HG03175 (cell line): ENCODE data around the gene INPP1.
"Not testable (repeated sequence)": the region's sequence is repeated elsewhere in the genome, so short reads cannot be mapped to it uniquely, and the experiment has no call there.

Experiments
- ATAC-seq: cut with Tn5 transposase; IDR thresholded peaks from one replicate; pipeline ENCODE4 v1.9.1; 2021; ENCODE audit warnings: mild to moderate bottlenecking, moderate library complexity; ENCODE audit not compliant: unreplicated experiment

INPP1 gene

GRCh38 chr2:190343536-190344275, at the start of gene INPP1:
TSS of gene INPP1 (plus strand) at chr2:190343589. CDS start at chr2:190360103, 16,514 bp downstream.
- peak; percentile 57 for ATAC-seq

GRCh38 chr2:190297880-190298279, 45.5 kb upstream of the INPP1 start:
- ATAC-seq, result not testable (repeated sequence)

- ATAC-seq, result no peak
These were observed 42.4 kb upstream of the INPP1 start for GRCh38 chr2:190301032-190301431.

- ATAC-seq, result no peak
These were observed 41.3 kb upstream of the INPP1 start for GRCh38 chr2:190302052-190302451.

GRCh38 chr2:190303647-190304046, 39.7 kb upstream of the INPP1 start:
- no peak for ATAC-seq

GRCh38 chr2:190304404-190304803, 39.0 kb upstream of the INPP1 start:
- no peak for ATAC-seq

- ATAC-seq, result no peak
These were observed 35.4 kb upstream of the INPP1 start for GRCh38 chr2:190308031-190308430.

GRCh38 chr2:190311893-190312634, 31.3 kb upstream of the INPP1 start:
- no peak for ATAC-seq

- ATAC-seq, result not testable (repeated sequence)
These were observed 30.8 kb upstream of the INPP1 start for GRCh38 chr2:190312635-190313025.

GRCh38 chr2:190313880-190314279, 29.5 kb upstream of the INPP1 start:
- ATAC-seq, result no peak

- ATAC-seq, result no peak
These were observed 28.1 kb upstream of the INPP1 start for GRCh38 chr2:190315273-190315672.

GRCh38 chr2:190318514-190318913, 24.9 kb upstream of the INPP1 start:
- no peak for ATAC-seq

- ATAC-seq, result peak; percentile 34
These were observed 24.3 kb upstream of the INPP1 start for GRCh38 chr2:190318931-190319554.

- peak; percentile 94 for ATAC-seq
These were observed 23.6 kb upstream of the INPP1 start, which contains the start of gene HIBCH for GRCh38 chr2:190319555-190320498. TSS of gene HIBCH (minus strand) at chr2:190319826. CDS start at chr2:190319750, 76 bp downstream.

GRCh38 chr2:190320696-190321095, 22.7 kb upstream of the INPP1 start:
- ATAC-seq, result no peak

- no peak for ATAC-seq
These were observed 20.0 kb upstream of the INPP1 start for GRCh38 chr2:190323406-190323805.

GRCh38 chr2:190325588-190325987, 17.8 kb upstream of the INPP1 start:
- no peak for ATAC-seq

- ATAC-seq, result no peak
These were observed 15.4 kb upstream of the INPP1 start for GRCh38 chr2:190327867-190328572.

GRCh38 chr2:190328573-190329147, 14.7 kb upstream of the INPP1 start:
- ATAC-seq, result no peak

- ATAC-seq, result no peak
These were observed 10.0 kb upstream of the INPP1 start for GRCh38 chr2:190333395-190333794.
